Tibial nerve (tissue), 4 donors: ENCODE data around the gene ZNF423.

Experiments
- EP300 ChIP-seq, 2 donors: sonication (generic); formaldehyde crosslinking; IDR thresholded peaks; one replicate each; pipeline ENCODE4 v1.6.1; 2017; ENCODE audit warnings: antibody characterized with exemption in 2 of 2, mild to moderate bottlenecking in 1 of 2
- POLR2A ChIP-seq, 2 donors: fragments of 450-650 bp; IDR thresholded peaks; one replicate each; pipeline ENCODE4 v1.6.1; 2017; ENCODE audit warnings: antibody characterized with exemption in 2 of 2, mild to moderate bottlenecking in 2 of 2, moderate library complexity in 2 of 2
- TF ChIP-seq, protein P1 (sequence below), 5 experiments: fragments of 200-600 bp in 3 of 5; fragments of 450-650 bp in 2 of 5; sonication (generic) in 3 of 5; IDR thresholded peaks; one replicate each; pipeline ENCODE4 v1.5.1; 2016 to 2019; ENCODE audit warnings: antibody characterized with exemption in 5 of 5, mild to moderate bottlenecking in 3 of 5, moderate library complexity in 2 of 5

DNA sequence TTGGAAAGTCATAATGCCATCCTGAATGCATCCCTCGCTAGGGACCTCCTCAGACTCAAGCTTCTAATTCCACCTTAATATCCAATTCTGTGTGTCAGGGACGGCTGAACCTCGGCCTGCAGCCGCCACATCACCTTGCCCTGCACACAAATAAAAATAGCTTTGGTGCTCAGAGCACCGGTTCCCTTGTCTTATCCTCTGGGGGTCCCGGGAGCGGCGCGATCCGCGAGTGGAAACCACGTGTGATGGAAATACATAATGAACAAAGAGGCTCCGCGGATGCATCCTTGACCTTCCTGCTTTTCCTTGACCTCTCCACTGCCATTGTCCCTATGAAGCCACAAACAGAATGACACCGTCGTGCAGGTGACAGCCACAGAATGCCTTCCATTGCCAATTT lies 143.4 kb downstream of the ZNF423 start:
- TF ChIP-seq, protein P1, sequence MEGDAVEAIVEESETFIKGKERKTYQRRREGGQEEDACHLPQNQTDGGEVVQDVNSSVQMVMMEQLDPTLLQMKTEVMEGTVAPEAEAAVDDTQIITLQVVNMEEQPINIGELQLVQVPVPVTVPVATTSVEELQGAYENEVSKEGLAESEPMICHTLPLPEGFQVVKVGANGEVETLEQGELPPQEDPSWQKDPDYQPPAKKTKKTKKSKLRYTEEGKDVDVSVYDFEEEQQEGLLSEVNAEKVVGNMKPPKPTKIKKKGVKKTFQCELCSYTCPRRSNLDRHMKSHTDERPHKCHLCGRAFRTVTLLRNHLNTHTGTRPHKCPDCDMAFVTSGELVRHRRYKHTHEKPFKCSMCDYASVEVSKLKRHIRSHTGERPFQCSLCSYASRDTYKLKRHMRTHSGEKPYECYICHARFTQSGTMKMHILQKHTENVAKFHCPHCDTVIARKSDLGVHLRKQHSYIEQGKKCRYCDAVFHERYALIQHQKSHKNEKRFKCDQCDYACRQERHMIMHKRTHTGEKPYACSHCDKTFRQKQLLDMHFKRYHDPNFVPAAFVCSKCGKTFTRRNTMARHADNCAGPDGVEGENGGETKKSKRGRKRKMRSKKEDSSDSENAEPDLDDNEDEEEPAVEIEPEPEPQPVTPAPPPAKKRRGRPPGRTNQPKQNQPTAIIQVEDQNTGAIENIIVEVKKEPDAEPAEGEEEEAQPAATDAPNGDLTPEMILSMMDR (IDR thresholded peaks at IDR 0.05): no peak
- TF ChIP-seq POLR2A (IDR thresholded peaks at IDR 0.05): no peak
- TF ChIP-seq EP300 (IDR thresholded peaks at IDR 0.05): no peak
